ENCODE data around the gene SPIRE2.
"Not testable (repeated sequence)": the region's sequence is repeated elsewhere in the genome, so short reads cannot be mapped to it uniquely, and the experiment has no call there.

SPIRE2 gene

DNA sequence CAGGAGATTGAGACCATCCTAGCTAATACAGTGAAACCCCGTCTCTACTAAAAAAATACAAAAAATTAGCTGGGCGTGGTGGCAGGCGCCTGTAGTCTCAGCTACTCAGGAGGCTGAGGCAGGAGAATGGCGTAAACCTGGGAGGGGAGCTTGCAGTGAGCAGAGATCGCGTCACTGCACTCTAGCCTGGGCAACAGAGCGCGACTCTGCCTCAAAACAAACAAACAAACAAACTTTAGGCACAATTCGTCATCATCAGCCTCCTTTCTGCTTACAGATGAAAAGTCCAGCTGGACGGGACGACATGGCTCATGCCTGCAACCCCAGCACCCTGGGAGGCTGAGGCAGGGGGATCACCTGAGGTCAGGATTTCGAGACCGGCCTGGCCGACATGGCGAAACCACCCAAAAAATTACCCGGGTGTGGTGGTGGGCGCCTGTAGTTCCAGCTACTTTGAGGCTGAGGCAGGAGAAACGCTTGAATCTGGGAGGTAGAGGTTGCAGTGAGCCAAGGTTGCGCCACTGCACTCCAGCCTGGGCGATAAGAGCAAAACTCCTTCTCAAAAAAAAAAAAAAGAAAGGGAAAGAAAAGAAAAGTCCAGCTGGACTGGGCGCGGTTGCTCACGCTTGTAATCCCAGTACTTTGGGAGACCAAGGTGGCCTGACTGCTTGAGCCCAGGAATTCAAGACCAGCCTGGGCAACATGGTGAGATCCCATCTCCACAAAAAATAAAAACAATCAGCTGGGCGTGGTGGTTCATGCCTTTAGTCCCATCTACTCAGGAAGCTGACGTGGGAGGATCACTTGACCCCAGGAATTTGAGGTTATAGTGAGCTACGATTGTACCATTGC is 1.5 kb upstream of the SPIRE2 start:
- no CpG with 5 or more reads among the region's 26 CpGs for WGBS (ENCODE audit: insufficient coverage, insufficient read length)
- DNase-seq (ENCODE audit: low read depth, low spot score): no peak

DNA sequence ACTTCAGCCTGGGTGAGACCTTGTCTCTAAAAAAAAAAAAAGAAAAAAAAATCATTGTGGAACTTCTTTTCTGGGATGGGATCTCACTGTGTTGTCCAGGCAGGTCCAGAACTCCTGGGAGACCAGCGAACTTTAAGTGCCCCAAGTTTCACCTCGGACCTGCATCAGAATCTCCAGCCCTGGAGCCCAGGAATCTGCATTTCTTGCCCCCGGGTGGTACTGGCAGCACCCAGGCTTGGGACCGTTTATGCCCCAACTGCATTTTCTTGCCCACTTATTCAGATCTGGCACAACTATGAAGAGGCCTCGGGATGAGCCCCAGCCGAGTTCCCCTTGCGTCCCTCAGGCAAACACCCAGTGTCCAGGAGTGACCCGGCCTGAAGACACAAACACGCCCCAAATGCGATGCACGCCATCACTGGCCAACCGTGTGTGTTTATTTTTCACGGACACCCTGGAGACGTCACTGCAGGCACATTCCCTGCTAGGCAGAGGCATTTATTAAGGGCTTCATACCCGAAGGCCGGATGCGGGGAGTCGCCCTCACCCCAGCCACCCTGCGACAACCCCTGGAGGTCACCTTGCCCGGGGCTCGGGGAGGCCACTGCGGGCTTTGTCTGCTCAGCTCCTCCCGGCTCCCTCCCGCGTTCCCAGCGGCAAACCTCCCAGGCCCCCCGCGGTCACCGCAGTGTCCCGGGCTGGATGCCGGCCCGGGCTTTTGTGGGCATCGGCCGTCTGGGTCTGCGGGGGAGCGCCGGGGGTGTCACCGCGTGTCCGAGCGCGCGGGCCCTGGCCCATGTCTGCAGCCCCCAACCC is 684 bp upstream of the SPIRE2 start:
- no peak for DNase-seq (ENCODE audit: low read depth, low spot score)

More for the DNA sequence above, 1.5 kb upstream of the SPIRE2 start:
- no peaks in the 10 kb centered on the region for H3K27me3 ChIP-seq (ENCODE audit: control insufficient read depth, insufficient read depth, low read length)
- H3K4me3 ChIP-seq (ENCODE audit: low read length): no peak overlapping the region
- no peaks in the 10 kb centered on the region for H3K9me3 ChIP-seq (ENCODE audit: control insufficient read depth, insufficient read depth, low read length)
- no peaks in the 10 kb centered on the region for H3K4me1 ChIP-seq (ENCODE audit: control insufficient read depth, insufficient read depth, low read length)
- no peaks in the 10 kb centered on the region for H3K36me3 ChIP-seq (ENCODE audit: control insufficient read depth, insufficient read depth, low read length)
- H3K27ac ChIP-seq (ENCODE audit: low read length): no peak overlapping the region

DNA sequence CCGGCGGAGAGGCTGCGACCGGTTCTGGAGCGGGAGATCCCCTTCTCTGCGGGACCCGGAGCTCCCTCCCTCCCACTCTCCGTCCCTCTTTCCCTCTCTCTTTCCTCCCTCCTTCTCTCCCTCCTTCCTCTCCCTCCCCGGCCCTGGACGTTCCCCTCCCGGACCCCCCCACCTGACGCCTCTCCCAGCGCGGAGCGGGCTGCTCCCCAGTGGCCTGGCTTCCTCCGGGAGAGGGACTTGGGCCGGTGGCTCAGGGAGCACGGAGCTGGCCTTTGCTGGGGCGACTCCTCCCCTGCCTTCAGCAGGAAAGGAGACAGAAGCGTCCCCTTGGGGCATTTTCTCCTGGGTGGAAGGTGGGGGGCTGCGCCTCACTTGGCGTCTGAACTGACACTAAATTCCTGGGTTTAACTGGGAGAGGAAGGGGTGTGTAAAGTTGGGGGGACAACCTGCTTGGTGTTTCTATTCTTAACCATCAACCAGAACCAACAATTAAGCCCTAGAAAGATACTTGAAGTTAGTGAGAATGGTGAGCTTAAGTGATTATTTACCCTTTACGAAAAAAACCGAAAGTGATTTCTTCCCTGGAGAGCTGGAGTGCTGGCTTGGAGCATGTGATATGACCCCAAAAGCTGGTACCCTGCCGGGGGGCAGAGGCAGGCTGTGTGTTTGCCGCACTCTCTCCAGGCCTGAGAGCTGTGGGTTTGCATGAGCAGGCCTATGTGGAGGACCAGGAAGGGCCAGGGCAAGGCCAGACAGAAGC is 775 bp downstream of the SPIRE2 start:
- no peak overlapping the region for H3K27ac ChIP-seq (ENCODE audit: low read length)
- no peak for DNase-seq (ENCODE audit: low read depth, low spot score)
- no peaks in the 10 kb centered on the region for H3K4me1 ChIP-seq (ENCODE audit: control insufficient read depth, insufficient read depth, low read length)
- H3K36me3 ChIP-seq (ENCODE audit: control insufficient read depth, insufficient read depth, low read length): peaks cover 3% of the 10 kb centered on the region; the same call in 1 of the 2 replicates
- no CpG with 5 or more reads among the region's 26 CpGs for WGBS (ENCODE audit: insufficient coverage, insufficient read length)
- no peaks in the 10 kb centered on the region for H3K9me3 ChIP-seq (ENCODE audit: control insufficient read depth, insufficient read depth, low read length)
- no peaks in the 10 kb centered on the region for H3K27me3 ChIP-seq (ENCODE audit: control insufficient read depth, insufficient read depth, low read length)
- peak overlapping the region; percentile 52 for H3K4me3 ChIP-seq (ENCODE audit: low read length)

More for the DNA sequence above, 684 bp upstream of the SPIRE2 start:
- Histone ChIP-seq H3K27ac (ENCODE audit: low read length) (no peak overlapping the region), H3K4me3 (ENCODE audit: low read length) (peak overlapping the region; percentile 45; the same call in 1 of the 2 replicates), H3K27me3 (ENCODE audit: control insufficient read depth, insufficient read depth, low read length) (no peaks in the 10 kb centered on the region), H3K9me3 (ENCODE audit: control insufficient read depth, insufficient read depth, low read length) (no peaks in the 10 kb centered on the region), H3K36me3 (ENCODE audit: control insufficient read depth, insufficient read depth, low read length) (no peaks in the 10 kb centered on the region), H3K4me1 (ENCODE audit: control insufficient read depth, insufficient read depth, low read length) (no peaks in the 10 kb centered on the region)
- WGBS (ENCODE audit: insufficient coverage, insufficient read length): no CpG with 5 or more reads among the region's 43 CpGs

DNA sequence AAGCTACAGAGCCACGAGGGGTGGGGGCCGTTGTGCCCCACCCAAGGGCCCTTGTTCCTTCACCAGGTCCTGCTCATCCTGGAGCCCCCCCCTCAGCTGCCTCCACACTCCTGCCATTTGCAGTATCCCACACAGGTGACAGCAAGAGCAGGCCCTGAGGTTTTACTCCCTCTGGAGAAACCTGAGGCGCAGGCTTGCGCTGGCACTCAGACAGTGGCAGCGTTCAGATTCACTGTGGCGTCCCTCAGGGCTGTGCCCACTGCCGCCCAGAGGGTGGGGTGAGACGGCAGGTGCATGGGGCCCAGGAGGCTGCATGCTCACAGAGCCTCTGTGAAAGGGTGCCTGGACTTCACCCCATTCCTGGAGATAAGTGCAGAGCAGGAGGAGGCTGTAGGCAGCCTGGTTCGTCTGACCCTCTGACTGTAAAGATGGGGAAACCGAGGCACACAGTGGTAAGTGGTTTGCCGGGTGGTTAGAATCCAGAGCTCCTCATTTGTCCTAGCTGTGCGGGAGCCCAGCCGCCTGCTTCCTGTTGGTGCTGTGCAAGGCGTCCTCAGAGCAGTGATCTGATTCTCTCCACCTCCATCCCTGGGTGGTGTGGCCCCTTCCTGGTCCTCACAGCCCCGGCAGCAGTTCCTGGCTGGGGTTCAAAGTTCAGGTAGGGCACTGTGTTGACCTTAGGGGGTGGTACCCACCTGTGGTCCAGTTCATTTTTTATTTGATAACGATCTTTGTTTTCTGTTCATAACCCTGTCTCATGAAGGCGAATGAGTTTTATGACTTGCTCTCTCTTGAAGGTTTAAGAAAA is 1.6 kb downstream of the SPIRE2 start:
- no peak for DNase-seq (ENCODE audit: low read depth, low spot score)
- Histone ChIP-seq H3K27ac (ENCODE audit: low read length) (no peak overlapping the region), H3K4me1 (ENCODE audit: control insufficient read depth, insufficient read depth, low read length) (no peaks in the 10 kb centered on the region), H3K4me3 (ENCODE audit: low read length) (no peak overlapping the region), H3K9me3 (ENCODE audit: control insufficient read depth, insufficient read depth, low read length) (no peaks in the 10 kb centered on the region), H3K27me3 (ENCODE audit: control insufficient read depth, insufficient read depth, low read length) (no peaks in the 10 kb centered on the region), H3K36me3 (ENCODE audit: control insufficient read depth, insufficient read depth, low read length) (peaks cover 3% of the 10 kb centered on the region; the same call in 1 of the 2 replicates)
- WGBS (ENCODE audit: insufficient coverage, insufficient read length): no CpG with 5 or more reads among the region's 17 CpGs

DNA sequence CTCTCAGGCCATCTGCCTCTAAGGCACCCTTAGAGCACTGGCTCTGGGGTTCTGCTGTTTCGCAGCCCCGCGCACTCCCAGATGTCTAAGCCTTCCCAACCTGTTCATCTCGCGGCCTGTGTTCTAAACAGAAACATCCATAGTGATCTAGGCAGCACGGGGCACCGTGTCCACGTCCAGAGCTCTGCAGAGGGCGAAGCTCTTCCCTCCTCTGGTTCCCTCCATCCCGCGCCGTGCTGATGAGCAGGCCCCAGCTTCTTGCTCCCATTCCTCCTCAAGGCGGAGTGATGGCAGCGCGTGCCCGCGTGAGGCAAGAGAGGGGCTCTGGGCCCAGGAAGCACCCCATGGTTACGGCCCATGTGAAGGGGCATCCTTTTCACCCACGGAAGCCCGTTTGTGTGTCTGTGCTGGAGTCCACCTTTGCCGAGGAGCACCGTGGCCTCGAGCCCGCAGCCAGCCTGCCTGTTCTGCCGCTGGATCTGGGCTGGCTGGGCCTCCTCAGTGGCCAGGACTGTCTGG is 3.6 kb downstream of the SPIRE2 start:
- no peak for DNase-seq (ENCODE audit: low read depth, low spot score)
- WGBS (ENCODE audit: insufficient coverage, insufficient read length): no CpG with 5 or more reads among the region's 25 CpGs
- Histone ChIP-seq H3K4me3 (ENCODE audit: low read length) (no peak overlapping the region), H3K4me1 (ENCODE audit: control insufficient read depth, insufficient read depth, low read length) (no peaks in the 10 kb centered on the region), H3K36me3 (ENCODE audit: control insufficient read depth, insufficient read depth, low read length) (peaks cover 3% of the 10 kb centered on the region; the same call in 1 of the 2 replicates), H3K27ac (ENCODE audit: low read length) (no peak overlapping the region), H3K27me3 (ENCODE audit: control insufficient read depth, insufficient read depth, low read length) (no peaks in the 10 kb centered on the region), H3K9me3 (ENCODE audit: control insufficient read depth, insufficient read depth, low read length) (no peaks in the 10 kb centered on the region)

DNA sequence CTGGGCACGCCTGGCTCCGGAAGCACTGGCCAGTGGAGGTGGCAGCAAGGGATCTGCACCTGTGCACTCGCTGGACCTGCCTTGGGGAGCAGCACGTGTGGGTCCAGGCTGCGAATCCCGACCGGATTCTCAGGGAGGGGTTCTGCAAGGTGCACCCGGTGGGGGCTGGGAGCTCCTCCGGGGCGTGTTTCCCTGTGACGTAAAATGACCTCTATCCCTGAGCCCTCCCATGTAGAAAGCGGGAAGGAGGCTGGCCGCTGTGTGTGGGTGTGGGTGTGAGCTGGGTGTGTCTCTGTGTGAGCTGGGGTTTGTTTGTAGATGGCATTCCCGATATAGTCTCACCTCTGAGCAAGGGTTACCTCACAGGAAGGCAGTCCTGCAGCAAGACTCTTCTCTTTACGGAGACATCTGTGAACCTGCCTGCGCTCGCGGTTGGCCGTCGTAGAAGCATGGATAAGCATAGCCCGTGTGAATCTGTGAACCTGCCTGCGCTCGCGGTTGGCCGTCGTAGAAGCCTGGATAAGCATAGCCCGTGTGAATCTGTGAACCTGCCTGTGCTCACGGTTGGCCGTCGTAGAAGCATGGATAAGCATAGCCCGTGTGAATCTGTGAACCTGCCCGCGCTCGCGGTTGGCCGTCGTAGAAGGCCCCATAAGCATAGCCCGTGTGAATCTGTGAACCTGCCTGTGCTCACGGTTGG is 5.5 kb downstream of the SPIRE2 start:
- H3K4me3 ChIP-seq (ENCODE audit: low read length); DNase-seq (ENCODE audit: low read depth, low spot score); H3K27me3 ChIP-seq (ENCODE audit: control insufficient read depth, insufficient read depth, low read length); H3K9me3 ChIP-seq (ENCODE audit: control insufficient read depth, insufficient read depth, low read length); H3K27ac ChIP-seq (ENCODE audit: low read length); H3K4me1 ChIP-seq (ENCODE audit: control insufficient read depth, insufficient read depth, low read length); H3K36me3 ChIP-seq (ENCODE audit: control insufficient read depth, insufficient read depth, low read length): not testable (repeated sequence)
- no CpG with 5 or more reads among the region's 39 CpGs for WGBS (ENCODE audit: insufficient coverage, insufficient read length)

DNA sequence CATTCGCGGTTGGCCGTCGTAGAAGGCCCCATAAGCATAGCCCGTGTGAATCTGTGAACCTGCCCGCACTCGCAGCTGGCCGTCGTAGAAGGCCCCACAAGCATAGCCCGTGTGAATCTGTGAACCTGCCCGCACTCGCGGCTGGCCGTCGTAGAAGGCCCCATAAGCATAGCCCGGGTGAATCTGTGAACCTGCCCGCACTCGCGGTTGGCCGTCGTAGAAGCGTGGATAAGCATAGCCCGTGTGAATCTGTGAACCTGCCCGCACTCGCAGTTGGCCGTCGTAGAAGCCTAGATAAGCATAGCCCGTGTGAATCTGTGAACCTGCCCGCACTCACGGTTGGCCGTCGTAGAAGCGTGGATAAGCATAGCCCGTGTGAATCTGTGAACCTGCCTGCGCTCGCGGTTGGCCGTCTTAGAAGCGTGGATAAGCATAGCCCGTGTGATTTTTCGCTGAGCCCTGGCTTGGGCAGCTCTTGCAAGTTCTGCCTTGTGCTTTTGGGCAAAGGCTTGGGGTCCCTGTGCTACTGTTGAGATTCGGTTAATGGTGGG is 6.6 kb downstream of the SPIRE2 start:
- H3K4me3 ChIP-seq (ENCODE audit: low read length); H3K9me3 ChIP-seq (ENCODE audit: control insufficient read depth, insufficient read depth, low read length); H3K4me1 ChIP-seq (ENCODE audit: control insufficient read depth, insufficient read depth, low read length); DNase-seq (ENCODE audit: low read depth, low spot score); H3K27ac ChIP-seq (ENCODE audit: low read length); H3K27me3 ChIP-seq (ENCODE audit: control insufficient read depth, insufficient read depth, low read length); H3K36me3 ChIP-seq (ENCODE audit: control insufficient read depth, insufficient read depth, low read length): not testable (repeated sequence)
- WGBS (ENCODE audit: insufficient coverage, insufficient read length): no CpG with 5 or more reads among the region's 42 CpGs

DNA sequence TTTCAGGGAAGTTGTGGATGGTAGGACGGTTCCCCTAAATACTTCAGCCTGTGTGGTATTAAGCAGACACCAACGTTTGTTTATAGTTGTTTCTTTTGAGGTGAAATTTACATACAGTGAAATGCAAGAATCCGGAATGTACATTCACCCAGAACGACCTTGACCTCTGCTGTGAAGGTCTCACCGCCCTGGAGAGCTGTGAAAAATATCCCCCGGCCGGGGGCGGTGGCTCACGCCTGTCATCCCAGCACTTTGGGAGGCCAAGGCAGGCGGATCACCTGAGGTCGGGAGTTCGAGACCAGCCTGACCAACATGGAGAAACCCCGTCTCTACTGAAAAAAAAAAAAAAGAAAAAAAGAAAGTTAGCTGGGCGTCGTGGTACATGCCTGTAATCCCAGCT is 8.2 kb downstream of the SPIRE2 start:
- not testable (repeated sequence) for H3K27ac ChIP-seq (ENCODE audit: low read length); H3K36me3 ChIP-seq (ENCODE audit: control insufficient read depth, insufficient read depth, low read length); H3K4me1 ChIP-seq (ENCODE audit: control insufficient read depth, insufficient read depth, low read length); H3K4me3 ChIP-seq (ENCODE audit: low read length); H3K27me3 ChIP-seq (ENCODE audit: control insufficient read depth, insufficient read depth, low read length); H3K9me3 ChIP-seq (ENCODE audit: control insufficient read depth, insufficient read depth, low read length); DNase-seq (ENCODE audit: low read depth, low spot score)
- WGBS (ENCODE audit: insufficient coverage, insufficient read length): no CpG with 5 or more reads among the region's 15 CpGs

DNA sequence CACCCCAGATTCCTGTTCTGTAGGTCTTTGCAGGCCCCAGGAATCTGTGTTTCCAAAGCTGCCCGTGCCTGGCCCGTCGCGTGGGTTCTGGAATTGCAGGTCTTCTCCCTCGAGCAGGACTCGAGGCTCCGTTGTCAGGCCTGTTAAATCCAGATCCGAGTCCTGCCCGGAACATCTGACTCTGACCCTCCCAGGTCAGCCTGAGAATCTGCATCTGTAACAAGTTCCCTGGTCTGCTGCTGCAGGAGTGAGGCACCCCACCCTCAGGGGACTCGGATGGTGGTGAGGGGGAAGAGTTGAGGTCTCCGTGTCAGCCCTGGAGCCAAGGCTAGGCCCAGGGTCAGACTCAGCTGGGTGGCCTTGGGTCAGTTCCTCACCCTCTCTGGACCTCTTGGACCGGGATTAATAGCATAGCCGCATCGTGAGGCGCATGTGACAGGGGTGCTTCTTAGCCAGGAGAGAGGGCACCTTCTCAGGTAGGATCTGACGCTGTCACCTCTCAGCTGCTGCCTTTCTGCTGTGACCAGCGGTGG is 8.8 kb downstream of the SPIRE2 start:
- H3K27ac ChIP-seq (ENCODE audit: low read length): no peak overlapping the region
- H3K4me3 ChIP-seq (ENCODE audit: low read length): no peak overlapping the region
- H3K27me3 ChIP-seq (ENCODE audit: control insufficient read depth, insufficient read depth, low read length): no peaks in the 10 kb centered on the region
- peaks cover 3% of the 10 kb centered on the region; the same call in 1 of the 2 replicates for H3K36me3 ChIP-seq (ENCODE audit: control insufficient read depth, insufficient read depth, low read length)
- DNase-seq (ENCODE audit: low read depth, low spot score): no peak
- peaks cover 3% of the 10 kb centered on the region for H3K4me1 ChIP-seq (ENCODE audit: control insufficient read depth, insufficient read depth, low read length)
- WGBS (ENCODE audit: insufficient coverage, insufficient read length): no CpG with 5 or more reads among the region's 17 CpGs
- no peaks in the 10 kb centered on the region for H3K9me3 ChIP-seq (ENCODE audit: control insufficient read depth, insufficient read depth, low read length)

Measured in iPS DF 6.9 (cell line).